ENCODE measurements around the gene ATG4C. TPM values are rescaled to one million over a fixed set of nuclear protein-coding genes. Genes with fewer than 3 reads are reported as not detected.

Gene ATG4C
- polyA plus RNA-seq, 3 donors from 2014 or later: 8.0 to 13.7 (median 12.0) TPM

DNA sequence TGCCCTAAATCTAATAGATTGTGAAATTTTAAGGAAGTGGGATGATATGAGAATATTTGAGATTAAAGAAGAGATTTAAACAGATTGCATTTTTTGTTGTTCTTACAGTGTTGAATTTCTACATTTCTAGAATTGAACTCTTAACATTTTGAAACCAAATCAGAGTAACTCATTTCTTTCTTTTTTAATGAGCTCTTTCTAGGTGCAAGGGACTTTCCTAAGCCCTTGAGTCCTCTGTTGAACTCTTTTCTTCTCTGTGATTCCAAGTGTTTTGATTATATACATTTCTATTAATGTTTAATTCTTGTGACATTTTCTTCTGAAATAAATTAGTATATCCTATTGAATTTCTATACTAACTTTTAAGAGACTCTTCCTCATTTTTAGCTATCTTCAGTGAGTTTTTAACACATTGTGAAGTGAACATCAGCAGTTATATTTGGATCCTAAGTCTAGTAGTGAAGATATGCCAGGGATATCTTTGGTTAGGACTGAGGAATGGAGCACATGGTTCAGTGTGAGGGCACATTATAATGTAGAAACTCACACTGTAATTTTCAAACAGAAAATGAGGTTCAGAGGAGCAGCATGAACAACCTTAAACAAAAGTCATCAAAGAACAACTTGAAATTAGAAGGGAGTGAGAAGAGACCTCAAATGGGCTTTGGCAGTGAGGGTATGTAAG lies 53.1 kb downstream of the ATG4C start:
- DNase-seq: no peak
- no peak overlapping the region for H3K27ac Mint-ChIP-seq
- H3K36me3 Mint-ChIP-seq: peaks cover 0 to 11% (median 0%) of the 10 kb centered on the region in 3 donors
- H3K4me1 Mint-ChIP-seq: no peaks in the 10 kb centered on the region
- no peaks in the 10 kb centered on the region for H3K9me3 Mint-ChIP-seq
- no peak overlapping the region for H3K4me3 Mint-ChIP-seq
- peaks cover 0 to 2% (median 0%) of the 10 kb centered on the region in 3 donors for H3K27me3 Mint-ChIP-seq (ENCODE audit: low read depth in 3 of 3)

DNA sequence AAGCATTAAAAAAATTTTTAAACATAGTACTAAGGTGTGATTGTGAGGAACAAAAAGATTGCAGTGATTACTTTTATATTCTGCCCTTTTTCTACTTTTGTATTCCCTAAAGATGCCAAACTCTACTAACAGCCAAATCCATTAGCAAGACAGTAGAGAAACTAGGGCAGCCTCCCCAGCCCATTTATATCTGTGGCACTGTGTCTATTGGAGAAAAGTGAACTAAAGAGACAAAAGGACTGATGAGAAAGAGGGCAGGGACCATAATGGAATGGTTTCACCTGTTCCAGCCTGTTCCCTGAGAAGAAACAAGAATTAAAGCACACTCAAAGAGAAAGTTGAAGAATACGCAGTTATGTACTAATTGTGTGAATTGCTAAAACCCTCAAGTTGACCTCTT lies 56.6 kb downstream of the ATG4C start:
- Mint-ChIP-seq H3K27me3 (ENCODE audit: low read depth in 3 of 3) (peaks cover 0 to 2% (median 0%) of the 10 kb centered on the region in 3 donors), H3K4me3 (no peak overlapping the region), H3K36me3 (peaks cover 0 to 8% (median 0%) of the 10 kb centered on the region in 3 donors), H3K4me1 (no peaks in the 10 kb centered on the region), H3K9me3 (no peaks in the 10 kb centered on the region), H3K27ac (no peak overlapping the region)
- DNase-seq: no peak

GRCh38 chr1:62841587-62842169 lies 57.7 kb downstream of the ATG4C start:
- Mint-ChIP-seq H3K4me1 (no peaks in the 10 kb centered on the region), H3K27me3 (ENCODE audit: low read depth in 3 of 3) (peaks cover 0 to 2% (median 0%) of the 10 kb centered on the region in 3 donors), H3K4me3 (no peak overlapping the region), H3K36me3 (peaks cover 0 to 8% (median 0%) of the 10 kb centered on the region in 3 donors), H3K27ac (no peak overlapping the region), H3K9me3 (no peaks in the 10 kb centered on the region)
- DNase-seq: peak; percentile 26 to 40 (median 35)

DNA sequence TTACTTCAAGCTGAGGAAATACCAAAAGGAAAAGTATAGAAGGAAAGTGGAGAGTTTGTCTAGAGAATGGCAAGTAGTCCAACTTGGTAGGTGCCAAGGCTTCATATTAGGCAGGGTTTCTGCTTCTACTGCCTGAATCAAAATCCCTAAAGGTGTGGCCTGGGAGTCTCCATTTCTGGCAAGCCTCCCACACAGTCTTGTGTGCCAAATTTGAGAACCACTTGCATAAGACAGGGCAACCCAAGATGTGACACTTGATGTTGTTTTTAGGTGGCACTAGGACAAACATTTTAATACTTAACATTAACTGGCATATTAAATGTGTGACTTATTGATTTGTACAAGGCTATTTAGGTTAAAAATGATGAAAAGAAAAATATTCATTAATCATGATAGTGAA lies 60.1 kb downstream of the ATG4C start:
- Mint-ChIP-seq H3K36me3 (peaks cover 0 to 2% (median 2%) of the 10 kb centered on the region in 3 donors), H3K27ac (no peak overlapping the region), H3K4me1 (no peaks in the 10 kb centered on the region), H3K4me3 (no peak overlapping the region), H3K27me3 (ENCODE audit: low read depth in 3 of 3) (no peaks in the 10 kb centered on the region), H3K9me3 (no peaks in the 10 kb centered on the region)
- no peak for DNase-seq

DNA sequence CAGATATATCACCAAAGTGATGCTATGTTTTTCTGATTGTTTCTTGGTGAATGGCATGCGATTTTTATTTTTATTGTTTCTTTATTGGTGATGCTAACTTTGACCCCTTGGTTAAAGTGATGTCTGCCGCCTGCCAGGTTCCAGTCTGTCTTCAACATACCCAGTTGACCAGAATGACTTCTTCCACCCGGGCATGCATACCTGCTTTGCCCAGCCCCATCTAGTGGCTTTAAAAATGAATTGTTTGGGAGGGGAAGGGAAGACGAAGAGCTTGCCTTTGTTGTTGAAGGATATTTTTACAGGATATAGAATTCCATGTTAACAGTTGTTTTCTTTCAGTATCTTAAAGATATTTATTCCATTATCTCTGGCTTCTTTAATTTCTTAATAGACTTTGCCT lies 65.1 kb downstream of the ATG4C start:
- Mint-ChIP-seq H3K27me3 (ENCODE audit: low read depth in 3 of 3) (no peaks in the 10 kb centered on the region), H3K9me3 (no peaks in the 10 kb centered on the region), H3K27ac (no peak overlapping the region), H3K4me1 (no peaks in the 10 kb centered on the region), H3K36me3 (peaks cover 0 to 17% (median 12%) of the 10 kb centered on the region in 3 donors), H3K4me3 (no peak overlapping the region)
- DNase-seq: no peak

- no peak for DNase-seq
- no peaks in the 10 kb centered on the region for H3K4me1 Mint-ChIP-seq
- no peaks in the 10 kb centered on the region for H3K9me3 Mint-ChIP-seq
- peaks cover 0 to 20% (median 12%) of the 10 kb centered on the region in 3 donors for H3K36me3 Mint-ChIP-seq
- H3K4me3 Mint-ChIP-seq: no peak overlapping the region
- no peak overlapping the region for H3K27ac Mint-ChIP-seq
- no peaks in the 10 kb centered on the region for H3K27me3 Mint-ChIP-seq (ENCODE audit: low read depth in 3 of 3)
These were observed 68.3 kb downstream of the ATG4C start for GRCh38 chr1:62852253-62852652.

GRCh38 chr1:62856960-62857359 lies 73.0 kb downstream of the ATG4C start:
- Mint-ChIP-seq H3K36me3 (peaks cover 4 to 15% (median 4%) of the 10 kb centered on the region in 3 donors), H3K27ac (no peak overlapping the region), H3K4me1 (no peaks in the 10 kb centered on the region), H3K9me3 (no peaks in the 10 kb centered on the region), H3K27me3 (ENCODE audit: low read depth in 3 of 3) (no peaks in the 10 kb centered on the region), H3K4me3 (no peak overlapping the region)
- no peak for DNase-seq

DNA sequence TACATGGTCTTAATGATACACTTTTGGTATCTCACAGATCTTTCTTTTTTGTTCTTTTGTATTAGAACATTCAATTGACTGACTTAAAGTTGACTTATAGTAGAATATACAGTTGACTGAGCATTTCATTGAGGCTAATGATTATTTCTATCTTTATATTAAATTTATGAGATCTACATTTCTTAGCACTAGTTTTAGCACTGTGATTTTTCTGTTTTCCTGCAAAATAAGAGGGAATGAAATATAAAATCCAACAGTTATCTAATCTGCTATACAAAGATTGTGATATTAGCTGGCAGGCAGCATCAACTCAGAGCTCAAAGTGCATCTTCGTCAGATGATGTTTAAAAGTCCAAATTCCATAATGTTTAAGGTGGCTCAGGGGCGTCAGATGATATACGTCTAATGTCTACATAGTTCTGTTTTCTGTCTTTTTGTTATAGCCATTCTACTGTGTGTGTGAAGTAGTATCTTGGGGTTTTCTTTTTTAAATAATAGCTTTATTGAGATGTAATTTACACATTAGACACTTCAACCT lies 85.4 kb downstream of the ATG4C start:
- Mint-ChIP-seq H3K4me1 (no peaks in the 10 kb centered on the region), H3K9me3 (no peaks in the 10 kb centered on the region), H3K27me3 (ENCODE audit: low read depth in 3 of 3) (peaks cover 0 to 4% (median 0%) of the 10 kb centered on the region in 3 donors), H3K4me3 (no peak overlapping the region), H3K27ac (no peak overlapping the region), H3K36me3 (peaks cover 0 to 1% (median 0%) of the 10 kb centered on the region in 3 donors)
- no peak for DNase-seq

DNA sequence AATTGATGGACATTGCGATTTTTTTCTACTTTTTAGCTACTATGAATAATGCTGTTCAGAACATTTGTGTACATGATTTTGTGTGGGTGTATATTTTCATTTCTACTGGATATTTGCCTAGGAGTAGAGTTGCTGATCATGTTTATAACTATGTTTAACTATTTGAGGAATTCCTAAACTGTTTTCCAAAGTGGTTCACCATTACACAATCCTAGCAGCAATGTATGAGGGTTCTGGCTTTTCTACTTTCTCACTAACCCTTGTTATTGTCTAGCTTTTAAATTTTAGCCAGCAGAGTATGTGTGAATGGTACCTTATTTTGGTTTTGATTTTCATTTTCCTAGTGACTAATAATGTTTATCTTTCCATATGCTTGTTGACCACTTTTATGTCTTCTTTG lies 86.2 kb downstream of the ATG4C start:
- no peak overlapping the region for H3K4me3 Mint-ChIP-seq
- no peaks in the 10 kb centered on the region for H3K4me1 Mint-ChIP-seq
- no peak for DNase-seq
- H3K27ac Mint-ChIP-seq: no peak overlapping the region
- H3K36me3 Mint-ChIP-seq: no peaks in the 10 kb centered on the region
- peaks cover 0 to 10% (median 4%) of the 10 kb centered on the region in 3 donors for H3K27me3 Mint-ChIP-seq (ENCODE audit: low read depth in 3 of 3)
- peaks cover 0 to 2% (median 0%) of the 10 kb centered on the region in 6 donors for H3K9me3 Mint-ChIP-seq

GRCh38 chr1:62875676-62876075 lies 91.7 kb downstream of the ATG4C start:
- Mint-ChIP-seq H3K9me3 (peaks cover 0 to 4% (median 0%) of the 10 kb centered on the region in 6 donors), H3K4me1 (no peaks in the 10 kb centered on the region), H3K27ac (no peak overlapping the region), H3K36me3 (no peaks in the 10 kb centered on the region), H3K4me3 (no peak overlapping the region), H3K27me3 (ENCODE audit: low read depth in 3 of 3) (peaks cover 4 to 18% (median 9%) of the 10 kb centered on the region in 3 donors)
- no peak for DNase-seq

GRCh38 chr1:62876535-62876934 lies 92.6 kb downstream of the ATG4C start:
- DNase-seq: no peak
- Mint-ChIP-seq H3K9me3 (peaks cover 0 to 4% (median 0%) of the 10 kb centered on the region in 6 donors), H3K4me1 (no peaks in the 10 kb centered on the region), H3K36me3 (no peaks in the 10 kb centered on the region), H3K27me3 (ENCODE audit: low read depth in 3 of 3) (peaks cover 4 to 18% (median 9%) of the 10 kb centered on the region in 3 donors), H3K27ac (no peak overlapping the region), H3K4me3 (no peak overlapping the region)

DNA sequence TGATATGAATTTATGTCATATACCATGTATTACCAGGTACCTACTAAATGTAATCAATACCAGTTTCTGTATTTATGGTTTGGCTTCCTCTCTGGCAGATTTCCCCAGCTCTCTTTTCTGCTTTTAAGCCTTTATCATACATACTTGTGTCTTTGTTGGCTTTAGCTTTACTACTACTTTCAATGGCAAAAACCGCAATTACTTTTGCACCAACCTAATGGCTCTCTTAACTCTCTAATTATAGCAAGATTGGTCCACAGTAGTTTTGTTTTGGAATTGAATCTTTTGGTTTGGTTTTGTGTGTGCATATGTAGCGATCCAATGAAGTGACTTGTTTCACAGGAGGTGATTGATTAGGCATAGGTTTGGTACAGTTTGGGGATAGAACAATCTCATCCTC lies 93.6 kb downstream of the ATG4C start:
- DNase-seq: no peak
- Mint-ChIP-seq H3K27me3 (ENCODE audit: low read depth in 3 of 3) (peaks cover 4 to 18% (median 9%) of the 10 kb centered on the region in 3 donors), H3K4me1 (no peaks in the 10 kb centered on the region), H3K36me3 (no peaks in the 10 kb centered on the region), H3K9me3 (peaks cover 0 to 4% (median 0%) of the 10 kb centered on the region in 6 donors), H3K27ac (no peak overlapping the region), H3K4me3 (no peak overlapping the region)

DNA sequence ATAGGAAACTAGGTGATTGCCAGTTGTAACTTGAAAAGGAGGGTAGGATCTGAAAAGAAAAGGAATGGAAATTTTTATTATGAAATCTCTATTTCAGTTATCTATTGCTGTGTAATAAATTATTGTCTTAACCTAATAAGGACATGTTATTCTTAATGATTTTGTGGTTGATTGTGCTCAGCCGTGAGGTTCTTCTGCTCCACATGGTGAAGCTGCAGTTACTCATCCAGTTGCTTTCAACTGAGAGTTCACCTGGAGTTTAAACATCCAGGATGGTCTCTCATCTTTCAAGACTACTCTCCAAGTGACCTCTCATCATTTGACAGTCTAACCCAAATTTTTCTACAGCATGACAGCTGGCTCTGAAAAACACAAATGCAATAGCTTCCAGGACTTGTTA lies 96.0 kb downstream of the ATG4C start:
- DNase-seq: no peak
- H3K27ac Mint-ChIP-seq: no peak overlapping the region
- peaks cover 0 to 2% (median 0%) of the 10 kb centered on the region in 6 donors for H3K9me3 Mint-ChIP-seq
- H3K36me3 Mint-ChIP-seq: no peaks in the 10 kb centered on the region
- no peaks in the 10 kb centered on the region for H3K4me1 Mint-ChIP-seq
- H3K4me3 Mint-ChIP-seq: no peak overlapping the region
- H3K27me3 Mint-ChIP-seq (ENCODE audit: low read depth in 3 of 3): peaks cover 1 to 10% (median 9%) of the 10 kb centered on the region in 3 donors

All from immature natural killer cell (primary cell).